H1 (cell line): Measurements from ENCODE around the gene FAM131C. TPM values are rescaled to one million over a fixed set of nuclear protein-coding genes. Genes with fewer than 3 reads are reported as not detected.

Experiments used
- CTCF ChIA-PET: fragments of 300-600 bp; sonication (Branson Sonifier 250); formaldehyde crosslinking; loops from one replicate; lab custom pipeline; 2021; ENCODE audit not compliant: partially characterized antibody; lab: Charles Lee
- POLR2A ChIA-PET: fragments of 300-600 bp; sonication (Branson Sonifier 250); formaldehyde crosslinking; loops from one replicate; lab custom pipeline; 2021; ENCODE audit warnings: inconsistent platforms; ENCODE audit not compliant: partially characterized antibody; lab: Charles Lee
- DNase-seq, 2 experiments: peaks; one replicate each; pipeline versions ENCODE4 v3.0.0 to v3.0.0-alpha.2; 2010 to 2022; ENCODE audit warnings: low spot score in 2 of 2, low read depth in 1 of 2, mixed read lengths in 1 of 2
- FAIRE-seq: peaks from 2 replicates; lab custom pipeline; 2011; peaks lifted over from hg19 to GRCh38; lab: Jason Lieb, UNC
- H2AFZ ChIP-seq: 2 replicates; pipeline ENCODE4 v1.8.1; 2012; ENCODE audit warnings: low read length, inconsistent platforms
- H2AK5ac ChIP-seq: 2 replicates; pipeline ENCODE4 v1.6.1; 2013; ENCODE audit warnings: low read depth, low read length
- H2BK120ac ChIP-seq: replicated peaks from 2 replicates; pipeline ENCODE3; 2013; ENCODE audit warnings: low read depth, low read length, inconsistent platforms
- H2BK12ac ChIP-seq: 2 replicates; pipeline ENCODE4 v1.6.1; 2013; ENCODE audit warnings: low read depth, low read length
- H2BK15ac ChIP-seq: 2 replicates; pipeline ENCODE4 v1.6.1; 2013; ENCODE audit warnings: low read length
- H2BK20ac ChIP-seq: 2 replicates; pipeline ENCODE4 v1.6.1; 2013; ENCODE audit warnings: low read length
- H2BK5ac ChIP-seq: 2 replicates; pipeline ENCODE4 v1.6.1; 2013; ENCODE audit warnings: low read depth, low read length
- H3K14ac ChIP-seq: 2 replicates; pipeline ENCODE4 v1.6.1; 2013; ENCODE audit warnings: inconsistent platforms; ENCODE audit not compliant: insufficient read length
- H3K18ac ChIP-seq: 2 replicates; pipeline ENCODE4 v1.6.1; 2013; ENCODE audit warnings: low read length; ENCODE audit errors: extremely low read depth
- H3K23ac ChIP-seq: 2 replicates; pipeline ENCODE4 v1.6.1; 2013; ENCODE audit warnings: inconsistent platforms; ENCODE audit not compliant: insufficient read length
- H3K23me2 ChIP-seq: 2 replicates; pipeline ENCODE4 v1.6.1; 2013; ENCODE audit warnings: low read depth, low read length
- H3K27ac ChIP-seq: 2 replicates; pipeline ENCODE4 v1.6.1; 2011; ENCODE audit warnings: low read depth, low read length, inconsistent platforms
- H3K27me3 ChIP-seq, 4 experiments: replicated peaks in 1 of 4; 1 replicate in 1 of 4; 2 replicates in 3 of 4; pipeline versions ENCODE4 v1.6.1 to v1.8.1; 2011 to 2013; ENCODE audit warnings: low read length in 3 of 4, mild to moderate bottlenecking in 3 of 4, inconsistent platforms in 2 of 4, mixed read lengths in 2 of 4, moderate library complexity in 1 of 4; ENCODE audit not compliant: control insufficient read depth in 3 of 4, insufficient read depth in 3 of 4; ENCODE audit errors: extremely low read depth in 1 of 4
- H3K36me3 ChIP-seq, 4 experiments: 2 replicates each; pipeline versions ENCODE4 v1.6.1 to v1.8.1; 2011 to 2013; ENCODE audit warnings: mild to moderate bottlenecking in 4 of 4, low read length in 3 of 4, moderate library complexity in 2 of 4, control low read depth in 1 of 4, inconsistent platforms in 1 of 4; ENCODE audit not compliant: insufficient read depth in 4 of 4, control insufficient read depth in 2 of 4
- H3K4ac ChIP-seq: replicated peaks from 2 replicates; pipeline ENCODE3; 2013; ENCODE audit warnings: low read length, low read depth, mixed read lengths, inconsistent platforms; ENCODE audit not compliant: insufficient read length
- H3K4me1 ChIP-seq, 4 experiments: replicated peaks in 1 of 4; 1 replicate in 1 of 4; 2 replicates in 3 of 4; pipeline versions ENCODE4 v1.6.1 to v1.8.1; 2011 to 2013; ENCODE audit warnings: low read length in 3 of 4, inconsistent platforms in 2 of 4, mixed read lengths in 1 of 4; ENCODE audit not compliant: insufficient read depth in 4 of 4, control insufficient read depth in 3 of 4
- H3K4me2 ChIP-seq, 2 experiments: 2 replicates each; pipeline versions ENCODE4 v1.6.1 to v1.8.1; 2011 to 2013; ENCODE audit warnings: low read depth in 2 of 2, low read length in 2 of 2, control low read depth in 1 of 2, inconsistent platforms in 1 of 2, mild to moderate bottlenecking in 1 of 2; ENCODE audit not compliant: insufficient read depth in 1 of 2
- H3K4me3 ChIP-seq, 4 experiments: fragments of 200-600, 300-600 bp in 1 of 4; sonication (generic), shearing (Covaris generic), sonication (Bioruptor Twin) in 1 of 4; 2 replicates each; pipeline versions ENCODE4 v1.5.1 to v1.8.1; 2011 to 2016; ENCODE audit warnings: low read length in 4 of 4, low read depth in 3 of 4, control low read depth in 2 of 4, inconsistent platforms in 2 of 4, mild to moderate bottlenecking in 2 of 4, mixed read lengths in 1 of 4, moderate library complexity in 1 of 4; ENCODE audit not compliant: insufficient read depth in 2 of 4; ENCODE audit errors: extremely low read depth in 1 of 4
- H3K56ac ChIP-seq: replicated peaks from 2 replicates; pipeline ENCODE3; 2013; ENCODE audit warnings: low read depth, mild to moderate bottlenecking, mixed read lengths, low read length, inconsistent platforms; ENCODE audit not compliant: insufficient read length
- H3K79me1 ChIP-seq: 2 replicates; pipeline ENCODE4 v1.6.1; 2013; ENCODE audit warnings: low read depth, low read length, control low read depth
- H3K79me2 ChIP-seq, 2 experiments: 2 replicates each; pipeline versions ENCODE4 v1.6.1 to v1.8.1; 2012 to 2013; ENCODE audit warnings: low read length in 2 of 2, mild to moderate bottlenecking in 2 of 2, inconsistent platforms in 1 of 2; ENCODE audit not compliant: insufficient read depth in 2 of 2, control insufficient read depth in 1 of 2
- H3K9ac ChIP-seq, 4 experiments: replicated peaks in 1 of 4; 1 replicate in 1 of 4; 2 replicates in 3 of 4; pipeline versions ENCODE4 v1.6.1 to v1.8.1; 2011 to 2013; ENCODE audit warnings: low read depth in 3 of 4, low read length in 3 of 4, control low read depth in 2 of 4, mild to moderate bottlenecking in 2 of 4, moderate library complexity in 2 of 4, inconsistent platforms in 1 of 4; ENCODE audit errors: extremely low read depth in 1 of 4
- H3K9me3 ChIP-seq, 2 experiments: 2 replicates each; pipeline versions ENCODE4 v1.6.1 to v1.8.1; 2012 to 2013; ENCODE audit warnings: mild to moderate bottlenecking in 2 of 2, moderate library complexity in 2 of 2, control low read depth in 1 of 2, inconsistent platforms in 1 of 2, low read depth in 1 of 2, low read length in 1 of 2, mixed read lengths in 1 of 2; ENCODE audit not compliant: insufficient read depth in 2 of 2
- H4K20me1 ChIP-seq, 2 experiments: replicated peaks in 1 of 2; 2 replicates each; pipeline versions ENCODE3 to v1.8.1; 2011 to 2013; ENCODE audit warnings: inconsistent platforms in 2 of 2, low read length in 2 of 2, mild to moderate bottlenecking in 1 of 2; ENCODE audit not compliant: insufficient read depth in 2 of 2, control insufficient read depth in 1 of 2
- H4K5ac ChIP-seq: 2 replicates; pipeline ENCODE4 v1.6.1; 2013; ENCODE audit warnings: low read length, low read depth, mixed read lengths, inconsistent platforms; ENCODE audit not compliant: insufficient read length
- H4K8ac ChIP-seq: 2 replicates; pipeline ENCODE4 v1.8.0; 2013; ENCODE audit warnings: mild to moderate bottlenecking, moderate library complexity, low read length, inconsistent platforms; ENCODE audit not compliant: insufficient read depth; ENCODE audit errors: extremely low read depth
- H4K91ac ChIP-seq: replicated peaks from 2 replicates; pipeline ENCODE3; 2013; ENCODE audit warnings: low read length, mixed read lengths, inconsistent platforms; ENCODE audit not compliant: insufficient read length
- SIRT6 ChIP-seq: IDR thresholded peaks from one replicate; pipeline ENCODE4 v1.7.1; 2012; ENCODE audit warnings: low read length, inconsistent platforms
- SP1 ChIP-seq: IDR thresholded peaks from 2 replicates; pipeline ENCODE4 v1.6.1; 2011; ENCODE audit warnings: low read depth, low read length
- WGBS, 2 experiments: shearing (Covaris generic) in 1 of 2; methylation state at CpG; one replicate each; pipeline versions ENCODE4 v1.1.6 to v1.1.7; 2013 to 2015; ENCODE audit warnings: low lambda C conversion rate in 2 of 2, mixed read lengths in 2 of 2, inconsistent platforms in 1 of 2, low coverage in 1 of 2, missing lambda C conversion rate in 1 of 2; ENCODE audit not compliant: insufficient replicate concordance in 2 of 2, insufficient coverage in 1 of 2, insufficient read length in 1 of 2; ENCODE audit errors: extremely low coverage in 1 of 2, missing lambda C conversion rate in 1 of 2; 5-methylcytosine and 5-hydroxymethylcytosine counted together
- polyA plus RNA-seq, 7 experiments: library from polyadenylated mRNA; depleted of rRNA in 3 of 7; stranded (reverse) in 5 of 7; unstranded in 2 of 7; fragments of >200 nt in 5 of 7; fragments of 200-250 nt in 2 of 7; gene quantifications; 1 replicate in 5 of 7; 2 replicates in 1 of 7; 4 replicates in 1 of 7; pipeline versions ENCODE4 v1.2.1 to v1.2.3, GENCODE V29; 2011 to 2013; ENCODE audit warnings: missing spikeins in 2 of 7, mixed read lengths in 2 of 7
- total RNA-seq: library from RNA; stranded (reverse); fragmentation: NEBNext Ultra II Directional; extraction: Animal tissue kit (Norgen Biotek cat#: 25700); gene quantifications from 2 replicates; pipeline ENCODE4 v1.2.1, GENCODE V29; 2021

FAM131C gene
- total and polyA plus RNA-seq, 2 of the 8 experiments (the other 6 are each of a cell fraction or from before 2014, with no cell fraction given), result 0.73 to 0.78 TPM

DNA sequence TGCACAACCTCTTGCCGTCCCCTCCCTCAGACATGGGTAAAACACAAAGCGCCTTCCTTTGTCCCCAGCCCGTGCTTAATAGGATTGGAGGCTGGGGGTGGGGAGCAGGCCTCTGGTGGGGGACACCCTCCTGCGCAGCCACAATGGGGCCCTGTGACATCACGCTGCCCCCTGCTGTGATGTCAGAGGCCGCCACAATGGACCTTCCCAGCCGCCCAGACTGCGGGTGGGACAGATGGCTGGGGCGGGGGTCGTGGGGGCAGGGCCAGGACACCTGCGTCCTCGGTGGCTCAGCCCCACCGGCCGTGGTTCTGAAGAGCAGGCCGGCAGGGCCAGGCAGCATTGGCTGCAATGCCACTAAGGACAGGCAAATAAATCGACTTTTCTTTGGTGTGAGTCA lies 42.6 kb upstream of the FAM131C start:
- H2BK15ac ChIP-seq, result no peak overlapping the region
- ChIA-PET CTCF (interaction anchor here (1.1 to 31.3 kb wide), 4 partner anchors 34 to 74 kb away, joined by 3 to 522 read pairs (median 8); partner anchors contain the start of genes EPHA2 and FAM131C), POLR2A (interaction anchor here (1.1 to 3.2 kb wide), 7 partner anchors 9 to 59 kb away, joined by 3 to 11 read pairs (median 3); partner anchors contain the start of gene EPHA2)
- no peak overlapping the region for H3K4ac ChIP-seq
- no peaks in the 10 kb centered on the region for H3K36me3 ChIP-seq
- H4K20me1 ChIP-seq, result no peaks in the 10 kb centered on the region
- H2AFZ ChIP-seq, result no peak overlapping the region
- H2BK20ac ChIP-seq, result peak overlapping the region; percentile 48; the same call in 1 of the 2 replicates
- no peak overlapping the region for H3K9ac ChIP-seq
- H3K79me1 ChIP-seq, result no peaks in the 10 kb centered on the region
- no peak overlapping the region for H3K14ac ChIP-seq
- peak overlapping the region in 1 of 4 experiments; percentile 32; a peak in 2 of 8 replicates for H3K4me3 ChIP-seq
- H2AK5ac ChIP-seq, result no peak overlapping the region
- H3K9me3 ChIP-seq, result no peaks in the 10 kb centered on the region
- WGBS, 2 experiments, result 9% methylated on average over 16 of the region's 16 CpGs; no CpG with 5 or more reads in 1 of the 2 experiments
- no peak overlapping the region for H2BK120ac ChIP-seq
- H3K18ac ChIP-seq, result no peak overlapping the region; the same call in 1 of the 2 replicates
- H3K23me2 ChIP-seq, result no peaks in the 10 kb centered on the region; the same call in 1 of the 2 replicates
- FAIRE-seq, result no peak
- no peak overlapping the region for H3K27ac ChIP-seq
- 0 out of 2 replicates have a peak overlapping the region, but pooled peaks have one; percentile 97 for H2BK12ac ChIP-seq
- H3K56ac ChIP-seq, result no peak overlapping the region
- no peaks in the 10 kb centered on the region for H3K27me3 ChIP-seq
- H4K8ac ChIP-seq, result no peak overlapping the region
- peak; percentile 56 to 87 for DNase-seq
- H2BK5ac ChIP-seq, result peak overlapping the region; percentile 89; the same call in 1 of the 2 replicates
- no peak overlapping the region for H4K5ac ChIP-seq
- H4K91ac ChIP-seq, result peak overlapping the region; percentile 82
- H3K4me2 ChIP-seq, result peak overlapping the region; percentile 47 to 50
- no peak overlapping the region for H3K23ac ChIP-seq
- H3K79me2 ChIP-seq, result no peaks in the 10 kb centered on the region
- H3K4me1 ChIP-seq, result peaks cover 20 to 47% (median 33%) of the 10 kb centered on the region in 4 experiments
- TF ChIP-seq SP1 (no peak), SIRT6 (no peak)
